GM13977 (cell line): ENCODE results near the gene GGT7.
"Not testable (repeated sequence)": the region's sequence is repeated elsewhere in the genome, so short reads cannot be mapped to it uniquely, and the experiment has no call there.

Experiments
- DNase-seq: peaks from one replicate; pipeline ENCODE4 v3.0.0; 2012; ENCODE audit warnings: low spot score
- in situ Hi-C: fragments of 300-500 bp; cut with MboI; formaldehyde crosslinking; loops from one replicate; pipeline ENCODE4 v1.12.0; 2022; ENCODE audit warnings: low sequenced_read_pairs, low pct_unique_long_range_greater_than_20kb, mixed read lengths, inconsistent platforms; ENCODE audit not compliant: unreplicated experiment
- TF ChIP-seq, protein P1 (sequence below): IDR thresholded peaks from 2 replicates; pipeline ENCODE4 v1.5.1; 2012; ENCODE audit warnings: mild to moderate bottlenecking, control low read depth; ENCODE audit not compliant: insufficient read depth; ENCODE audit errors: extremely low read depth, missing control alignments

The GGT7 gene

DNA sequence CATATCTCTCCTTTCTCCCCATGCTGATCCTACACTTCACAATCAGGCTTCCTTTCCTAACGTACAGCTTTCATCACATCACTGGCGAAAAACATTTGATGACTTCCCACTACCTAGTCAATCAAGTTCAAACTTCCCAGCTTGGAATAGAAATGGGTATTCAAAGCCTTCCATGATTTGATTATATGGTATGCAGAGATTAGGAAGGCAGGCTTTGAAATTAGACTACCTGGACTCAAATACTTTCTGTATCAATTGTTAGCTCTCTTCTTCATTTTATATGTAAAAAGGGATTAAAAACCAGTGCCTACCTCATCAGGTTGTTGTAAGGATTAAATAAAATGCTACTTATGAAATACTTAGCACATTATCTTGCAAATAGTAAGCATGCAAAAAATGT lies 54.9 kb downstream of the GGT7 start:
- in situ Hi-C loops = no loop called here
- no peak for DNase-seq

DNA sequence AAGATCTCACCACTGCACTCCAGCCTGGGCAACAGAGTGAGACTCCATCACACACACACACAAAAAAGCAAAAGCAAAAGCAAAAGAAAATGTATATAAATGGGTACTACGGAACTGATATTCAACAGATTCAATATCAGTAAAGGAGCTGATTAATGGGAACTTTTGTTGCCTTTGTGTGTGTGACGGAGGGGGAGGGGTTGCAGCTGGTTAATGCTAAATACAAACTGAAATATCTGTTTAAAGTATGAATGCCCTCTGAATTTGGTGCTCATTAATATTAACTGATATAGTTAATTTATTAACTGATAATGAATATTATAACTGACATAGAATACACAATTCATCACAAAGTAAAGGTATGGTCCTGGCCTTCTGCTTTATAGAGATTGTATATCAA lies 55.6 kb downstream of the GGT7 start:
- DNase-seq = no peak
- in situ Hi-C loops = no loop called here
- TF ChIP-seq, protein P1, sequence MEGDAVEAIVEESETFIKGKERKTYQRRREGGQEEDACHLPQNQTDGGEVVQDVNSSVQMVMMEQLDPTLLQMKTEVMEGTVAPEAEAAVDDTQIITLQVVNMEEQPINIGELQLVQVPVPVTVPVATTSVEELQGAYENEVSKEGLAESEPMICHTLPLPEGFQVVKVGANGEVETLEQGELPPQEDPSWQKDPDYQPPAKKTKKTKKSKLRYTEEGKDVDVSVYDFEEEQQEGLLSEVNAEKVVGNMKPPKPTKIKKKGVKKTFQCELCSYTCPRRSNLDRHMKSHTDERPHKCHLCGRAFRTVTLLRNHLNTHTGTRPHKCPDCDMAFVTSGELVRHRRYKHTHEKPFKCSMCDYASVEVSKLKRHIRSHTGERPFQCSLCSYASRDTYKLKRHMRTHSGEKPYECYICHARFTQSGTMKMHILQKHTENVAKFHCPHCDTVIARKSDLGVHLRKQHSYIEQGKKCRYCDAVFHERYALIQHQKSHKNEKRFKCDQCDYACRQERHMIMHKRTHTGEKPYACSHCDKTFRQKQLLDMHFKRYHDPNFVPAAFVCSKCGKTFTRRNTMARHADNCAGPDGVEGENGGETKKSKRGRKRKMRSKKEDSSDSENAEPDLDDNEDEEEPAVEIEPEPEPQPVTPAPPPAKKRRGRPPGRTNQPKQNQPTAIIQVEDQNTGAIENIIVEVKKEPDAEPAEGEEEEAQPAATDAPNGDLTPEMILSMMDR = no peak

More for the DNA sequence above, 54.9 kb downstream of the GGT7 start:
- TF ChIP-seq, protein P1 = no peak

DNA sequence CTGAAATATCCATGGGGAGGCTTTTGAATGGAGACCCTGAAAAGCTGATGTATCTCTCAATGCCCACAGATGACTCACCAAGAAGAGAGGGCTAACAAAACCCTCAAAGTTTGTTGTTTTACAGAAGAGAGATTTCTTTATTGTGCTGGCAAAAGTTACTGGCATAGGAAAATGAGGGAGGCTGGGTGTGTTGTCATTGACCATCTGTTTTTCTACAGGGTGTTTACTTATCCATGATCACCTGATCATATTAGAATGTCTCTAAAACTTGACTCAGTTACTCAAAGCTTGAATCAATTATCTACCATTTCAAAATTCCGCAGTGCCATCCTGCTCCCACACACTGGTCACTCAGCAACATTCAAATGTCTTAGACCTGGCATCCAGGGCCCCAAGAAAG lies 57.0 kb downstream of the GGT7 start:
- DNase-seq = no peak
- TF ChIP-seq, protein P1 = no peak
- in situ Hi-C loops = no loop called here

DNA sequence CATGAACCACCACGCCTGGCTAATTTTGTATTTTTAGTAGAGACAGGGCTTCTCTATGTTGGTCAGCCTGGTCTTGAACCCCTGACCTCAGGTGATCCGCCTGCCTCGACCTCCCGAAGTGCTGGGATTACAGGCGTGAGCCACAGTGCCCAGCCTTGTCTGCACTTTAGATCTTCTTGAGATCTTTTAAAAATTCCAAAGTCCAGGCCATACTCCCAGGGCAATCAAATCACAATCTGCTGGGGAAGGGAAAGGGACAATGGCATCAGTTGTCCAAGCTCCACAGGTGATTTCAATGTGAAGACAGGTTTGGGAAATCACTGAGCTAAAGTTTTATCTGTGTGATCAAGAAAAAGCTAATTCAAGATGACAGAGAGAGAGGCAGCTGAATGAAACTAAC lies 64.1 kb downstream of the GGT7 start:
- no peak for DNase-seq
- in situ Hi-C loops = no loop called here
- TF ChIP-seq, protein P1 = no peak

DNA sequence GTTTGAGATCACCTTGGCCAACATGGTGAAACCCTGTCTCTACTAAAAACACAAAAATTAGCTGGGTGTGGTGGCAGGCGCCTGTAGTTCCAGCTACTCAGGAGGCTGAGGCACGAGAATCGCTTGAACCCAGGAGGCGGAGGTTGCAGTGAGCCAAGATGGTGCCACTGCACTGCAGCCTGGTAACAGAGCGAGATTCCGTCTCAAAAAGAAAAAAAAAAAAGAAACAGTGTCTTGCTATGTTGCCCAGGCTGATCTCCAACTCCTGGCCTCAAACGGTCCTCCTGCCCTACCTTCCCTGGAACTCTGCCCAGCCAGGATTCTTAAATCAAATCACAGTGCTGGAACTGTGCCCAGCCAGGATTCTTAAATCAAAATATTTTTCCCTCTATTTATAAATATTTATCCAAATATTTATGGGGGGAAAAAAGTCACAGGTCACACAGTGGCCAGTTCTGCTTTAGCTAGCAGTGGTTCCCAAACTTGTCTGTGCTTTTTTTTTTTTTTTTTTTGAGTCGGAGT lies 64.7 kb downstream of the GGT7 start:
- in situ Hi-C loops, DNase-seq: not testable (repeated sequence)

DNA sequence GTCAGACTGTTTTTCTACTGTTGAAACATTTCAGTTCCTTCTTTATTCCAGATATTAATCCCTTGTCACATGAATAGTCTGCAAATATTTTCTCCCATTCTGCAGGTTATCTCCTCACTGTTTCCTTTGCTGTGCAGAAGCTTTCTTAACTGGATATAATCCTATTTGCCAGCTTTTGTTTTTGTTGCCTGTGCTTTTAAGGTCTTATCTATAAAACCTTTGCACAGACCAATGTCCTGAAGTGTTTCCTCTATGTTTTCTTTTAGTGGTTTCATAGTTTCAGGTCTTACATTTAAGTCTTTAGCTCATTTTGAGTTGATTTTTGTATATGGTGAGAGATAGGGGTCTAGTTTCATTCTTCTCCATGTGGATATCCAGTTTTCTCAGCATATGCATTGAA lies 66.4 kb downstream of the GGT7 start:
- in situ Hi-C loops = no loop called here
- DNase-seq = no peak
- TF ChIP-seq, protein P1 = no peak

DNA sequence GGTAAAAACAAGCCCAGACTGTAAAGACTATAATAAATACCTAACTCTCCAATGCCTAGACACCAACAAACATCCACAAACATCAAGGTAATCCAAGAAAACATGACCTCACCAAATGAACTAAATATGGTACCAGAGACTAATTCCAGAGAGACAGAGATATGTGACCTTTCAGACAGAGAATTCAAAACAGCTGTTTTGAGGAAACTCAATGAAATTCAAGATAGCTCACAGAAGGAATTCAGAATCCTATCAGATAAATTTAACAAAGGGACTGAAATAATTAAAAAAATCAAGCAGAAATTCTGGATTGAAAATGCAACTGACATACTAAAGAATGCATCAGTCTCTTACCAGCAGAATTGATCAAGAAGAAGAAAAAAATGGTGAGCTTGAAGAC lies 73.8 kb downstream of the GGT7 start:
- TF ChIP-seq, protein P1 = no peak
- DNase-seq = no peak
- in situ Hi-C loops = no loop called here
